ENCODE measurements around the gene TMEM108. TPM values are rescaled to one million over a fixed set of nuclear protein-coding genes. Genes with fewer than 3 reads are reported as not detected.

The TMEM108 gene
- total RNA-seq, 1 donor = not detected

DNA sequence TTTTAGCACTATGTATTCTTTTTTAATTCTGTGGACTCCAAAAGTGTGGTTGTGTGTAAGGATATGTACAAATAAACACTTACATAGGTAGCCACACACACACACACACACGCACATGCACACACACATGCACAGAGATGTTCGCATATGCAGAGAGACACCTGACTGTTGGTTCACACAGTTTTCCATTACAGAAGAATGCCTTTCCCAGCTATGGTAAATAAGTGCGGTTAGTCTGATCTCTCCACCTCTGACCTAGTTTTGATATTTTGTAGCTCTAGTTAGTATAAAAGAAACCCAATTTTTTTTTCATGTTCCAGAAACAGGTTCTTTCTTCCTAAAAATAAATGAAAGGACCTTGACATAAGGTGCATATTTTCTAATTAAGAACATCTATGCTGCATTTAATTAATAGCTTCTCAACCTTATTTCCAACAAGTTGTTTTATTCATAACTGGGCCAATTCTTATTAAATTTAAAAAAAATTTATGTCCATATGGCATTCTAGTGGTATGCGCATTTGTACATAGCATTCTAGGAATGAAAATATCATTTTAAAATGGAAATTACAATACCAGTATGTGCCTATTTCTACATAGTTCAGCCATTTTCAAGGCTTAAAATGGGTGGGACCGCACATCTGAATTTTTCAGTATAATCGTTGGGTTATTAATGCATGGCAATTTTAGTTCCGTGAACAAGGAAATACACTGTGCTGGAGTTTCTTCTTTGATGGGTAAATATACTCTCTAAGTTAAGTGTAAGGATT is 27.2 kb downstream of the TMEM108 start:
- no peak overlapping the region for H3K4me3 ChIP-seq (ENCODE audit: low read depth, low read length)
- no peak for DNase-seq (ENCODE audit: low read depth)
- TF ChIP-seq CTCF (IDR thresholded peaks at IDR 0.05; ENCODE audit: insufficient read depth, low read length) = no peak

DNA sequence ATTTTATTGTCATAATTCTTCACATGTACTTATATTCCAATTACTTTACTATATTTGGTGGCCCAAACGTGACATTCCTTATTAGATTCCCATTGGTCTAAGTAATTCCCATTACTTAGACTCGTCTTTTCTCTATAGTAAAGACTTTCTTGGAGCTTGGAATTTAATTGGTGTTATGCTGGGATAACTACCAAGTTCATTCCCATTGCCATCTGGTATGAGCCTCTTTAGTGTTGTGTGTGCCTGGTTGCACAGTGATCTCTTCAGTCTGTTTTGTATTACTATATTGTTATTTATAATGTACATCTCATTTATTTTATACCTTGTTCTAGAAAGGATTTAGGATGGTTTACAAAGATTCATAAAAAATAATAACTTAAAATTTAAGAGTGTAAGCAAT is 27.8 kb downstream of the TMEM108 start:
- no peak for DNase-seq (ENCODE audit: low read depth)
- no peak for TF ChIP-seq CTCF (IDR thresholded peaks at IDR 0.05; ENCODE audit: insufficient read depth, low read length)
- H3K4me3 ChIP-seq (ENCODE audit: low read depth, low read length) = no peak overlapping the region

DNA sequence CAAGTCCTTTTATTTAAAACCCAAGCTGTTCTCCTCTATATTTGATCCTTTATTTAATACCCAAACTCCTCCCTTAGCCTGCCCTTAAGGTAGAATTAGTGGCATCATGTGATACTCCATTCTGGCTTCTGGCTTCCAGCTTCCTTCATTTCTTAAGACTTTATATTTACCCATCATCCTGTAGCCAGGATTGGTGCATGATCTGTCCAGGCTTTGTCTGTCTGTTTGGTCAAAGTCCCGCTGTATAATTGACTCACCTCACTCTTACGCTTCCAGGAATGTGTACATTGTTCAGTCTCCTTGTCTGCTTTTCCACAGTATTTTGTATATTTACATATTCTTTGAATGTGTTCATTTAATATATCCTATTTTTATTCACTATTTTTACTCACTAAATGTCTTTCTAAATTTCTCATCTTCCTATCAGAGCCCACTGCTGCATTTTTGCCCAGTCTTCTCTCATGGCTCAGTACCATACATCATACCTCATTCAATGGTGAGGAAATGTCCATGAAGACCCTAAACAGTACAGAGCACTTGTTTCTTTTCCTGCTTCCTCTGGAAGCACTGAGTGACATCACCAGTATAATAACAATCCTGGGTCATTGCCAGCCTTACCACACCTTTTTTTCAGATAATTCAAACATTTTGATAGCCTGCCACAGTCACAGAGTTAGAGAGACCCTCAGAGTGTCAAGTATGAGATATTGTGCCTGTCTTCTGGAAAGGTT is 31.5 kb downstream of the TMEM108 start:
- H3K4me3 ChIP-seq (ENCODE audit: low read depth, low read length) = no peak overlapping the region
- no peak for TF ChIP-seq CTCF (IDR thresholded peaks at IDR 0.05; ENCODE audit: insufficient read depth, low read length)
- no peak for DNase-seq (ENCODE audit: low read depth)

DNA sequence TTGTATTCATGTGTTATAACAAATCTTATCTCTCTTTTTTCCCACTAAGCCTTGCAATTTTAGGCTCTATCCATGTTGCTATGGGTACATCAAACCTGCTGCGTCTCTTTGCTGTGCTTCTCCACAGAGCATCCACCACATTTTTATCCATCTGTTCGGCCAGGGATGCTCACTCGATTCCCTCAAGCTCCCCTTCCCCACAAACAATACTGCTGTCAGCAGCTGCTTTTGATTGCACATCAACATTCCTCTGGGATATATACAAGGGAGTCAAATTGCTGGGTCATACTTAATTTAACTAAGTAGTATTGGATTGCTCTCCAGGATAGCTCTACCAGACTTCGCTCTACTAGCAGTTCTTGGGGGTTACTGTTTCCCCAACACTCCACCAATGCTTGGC is 36.8 kb downstream of the TMEM108 start:
- H3K4me3 ChIP-seq (ENCODE audit: low read depth, low read length) = no peak overlapping the region
- no peak for TF ChIP-seq CTCF (IDR thresholded peaks at IDR 0.05; ENCODE audit: insufficient read depth, low read length)
- DNase-seq (ENCODE audit: low read depth) = no peak

DNA sequence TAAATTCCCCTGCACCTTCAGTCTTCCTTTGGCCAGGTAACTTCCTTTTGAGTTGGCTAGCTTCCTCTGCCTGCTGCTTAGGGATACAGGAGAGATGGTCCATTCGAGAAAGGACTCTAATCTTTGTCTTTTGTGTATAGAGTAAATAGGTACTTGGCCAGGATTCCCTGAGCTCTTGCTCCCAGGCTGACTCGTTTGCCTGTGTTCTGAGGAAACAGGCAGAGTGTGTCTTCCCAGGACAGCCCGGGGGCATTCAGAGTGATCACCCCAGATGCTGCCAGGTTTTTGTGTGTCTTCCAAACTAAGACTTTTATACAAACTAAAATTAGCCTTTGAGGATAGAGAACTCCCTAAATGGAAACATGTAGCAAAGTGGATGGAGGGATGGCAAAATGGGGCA is 39.5 kb downstream of the TMEM108 start:
- no peak for DNase-seq (ENCODE audit: low read depth)
- TF ChIP-seq CTCF (IDR thresholded peaks at IDR 0.05; ENCODE audit: insufficient read depth, low read length) = no peak
- no peak overlapping the region for H3K4me3 ChIP-seq (ENCODE audit: low read depth, low read length)

GRCh38 chr3:133079621-133080020 is 41.4 kb downstream of the TMEM108 start:
- H3K4me3 ChIP-seq (ENCODE audit: low read depth, low read length) = no peak overlapping the region
- DNase-seq (ENCODE audit: low read depth) = no peak
- no peak for TF ChIP-seq CTCF (IDR thresholded peaks at IDR 0.05; ENCODE audit: insufficient read depth, low read length)

Measured in fibroblast of the aortic adventitia (primary cell).